Stimulated activated CD4-positive, alpha-beta T cell treated with anti-CD3 and anti-CD28 coated beads, TNF-alpha, amount 100 ng/mL, for 1 hour (primary cell): ENCODE data around the gene SLC5A5.
A peak's percentile ranks its signal among the peaks of the same experiment; 100 is the strongest.

Experiments
- DNase-seq, 3 donors: peaks; one replicate each; pipeline ENCODE4 v3.0.0-alpha.2; 2020; ENCODE audit warnings: low read depth in 3 of 3, low spot score in 1 of 3

Gene SLC5A5

GRCh38 chr19:17846146-17846545 is 25.6 kb upstream of the SLC5A5 start:
- no peak for DNase-seq

- DNase-seq = peak; percentile 74 to 79 (median 76)
Observed at GRCh38 chr19:17847538-17848366, 24.0 kb upstream of the SLC5A5 start, which contains the start of gene JAK3. JAK3 (minus strand) TSS chr19:17847982; CDS start chr19:17844417, 3,565 bp downstream.

- no peak for DNase-seq
Observed at GRCh38 chr19:17848595-17849292, 23.0 kb upstream of the SLC5A5 start.

- DNase-seq = no peak
Observed at GRCh38 chr19:17854061-17854460, 17.7 kb upstream of the SLC5A5 start.

GRCh38 chr19:17855280-17856152 is 16.2 kb upstream of the SLC5A5 start:
- DNase-seq = peak; percentile 69 to 96 (median 84)

GRCh38 chr19:17859533-17860330 is 12.0 kb upstream of the SLC5A5 start, which contains the start of gene RPL18A:
RPL18A (plus strand) TSS chr19:17859910; CDS start chr19:17859957, 47 bp downstream.
- DNase-seq = peak; percentile 90 to 99 (median 98)

- DNase-seq = no peak
Observed at GRCh38 chr19:17860331-17860992, 11.3 kb upstream of the SLC5A5 start.

- no peak for DNase-seq
Observed at GRCh38 chr19:17860993-17861360, 10.8 kb upstream of the SLC5A5 start.

GRCh38 chr19:17861542-17862402 is 10.0 kb upstream of the SLC5A5 start:
- DNase-seq = no peak

- no peak for DNase-seq
Observed at GRCh38 chr19:17862711-17863519, 8.8 kb upstream of the SLC5A5 start.

GRCh38 chr19:17863520-17864182 is 8.1 kb upstream of the SLC5A5 start:
- no peak for DNase-seq

- no peak for DNase-seq
Observed at GRCh38 chr19:17865364-17866311, 6.1 kb upstream of the SLC5A5 start.

- no peak for DNase-seq
Observed at GRCh38 chr19:17866312-17866963, 5.3 kb upstream of the SLC5A5 start.

GRCh38 chr19:17866964-17867486 is 4.7 kb upstream of the SLC5A5 start:
- DNase-seq = no peak

- no peak for DNase-seq
Observed at GRCh38 chr19:17868669-17869068, 3.1 kb upstream of the SLC5A5 start.

- no peak for DNase-seq
Observed at GRCh38 chr19:17869114-17869608, 2.6 kb upstream of the SLC5A5 start.
